ENCODE data around the gene OSBPL6.

- TF ChIP-seq CTCF (IDR thresholded peaks at IDR 0.05; ENCODE audit: borderline replicate concordance, extremely low read depth, low read length, poor library complexity, severe bottlenecking) (no peak), EZH2 (IDR thresholded peaks at IDR 0.05; ENCODE audit: borderline replicate concordance, low read depth, low read length, severe bottlenecking) (no peak)
Measured at GRCh38 chr2:178152033-178152432, 42.3 kb upstream of the OSBPL6 start.
